Epithelial cell of esophagus (primary cell): ENCODE measurements around the gene IQSEC2.

ENCODE experiments used
- DNase-seq: peaks from one replicate; pipeline ENCODE4 v3.0.0; 2010; ENCODE audit warnings: low read depth
- H3K4me3 ChIP-seq: 2 replicates; pipeline ENCODE4 v1.5.1; 2011; ENCODE audit warnings: mild to moderate bottlenecking, low read length, control low read depth
- CTCF ChIP-seq: IDR thresholded peaks from 2 replicates; pipeline ENCODE4 v1.5.1; 2011; ENCODE audit warnings: low read depth, mild to moderate bottlenecking, low read length, control low read depth, inconsistent platforms; ENCODE audit not compliant: insufficient read depth; ENCODE audit errors: missing control alignments

Gene IQSEC2

GRCh38 chrX:53320543-53321229 lies 39.3 kb upstream of the IQSEC2 start:
- peak overlapping the region; percentile 37 for H3K4me3 ChIP-seq
- DNase-seq = no peak

GRCh38 chrX:53319614-53320542 lies 38.5 kb upstream of the IQSEC2 start:
- peak overlapping the region; percentile 21 for H3K4me3 ChIP-seq
- no peak for TF ChIP-seq CTCF
- DNase-seq = no peak

More at GRCh38 chrX:53320543-53321229, 39.3 kb upstream of the IQSEC2 start:
- no peak for TF ChIP-seq CTCF

- no peak for DNase-seq
- no peak overlapping the region for H3K4me3 ChIP-seq
- TF ChIP-seq CTCF = no peak
Measured at GRCh38 chrX:53318766-53319353, 37.5 kb upstream of the IQSEC2 start.

- no peak overlapping the region for H3K4me3 ChIP-seq
- peak; percentile 72 for TF ChIP-seq CTCF
- DNase-seq = peak; percentile 47
Measured at GRCh38 chrX:53317365-53318069, 36.1 kb upstream of the IQSEC2 start.

GRCh38 chrX:53316860-53317237 lies 35.5 kb upstream of the IQSEC2 start:
- H3K4me3 ChIP-seq = no peak overlapping the region
- TF ChIP-seq CTCF = no peak

GRCh38 chrX:53316111-53316859 lies 34.9 kb upstream of the IQSEC2 start:
- no peak for DNase-seq
- no peak overlapping the region for H3K4me3 ChIP-seq
- TF ChIP-seq CTCF = no peak

More at GRCh38 chrX:53316860-53317237, 35.5 kb upstream of the IQSEC2 start:
- DNase-seq = no peak
